D721Med (cell line): Measurements from ENCODE around the gene SEZ6L.

Experiments
- DNase-seq: peaks from one replicate; pipeline ENCODE4 v3.0.0; 2011; ENCODE audit warnings: low spot score; ENCODE audit not compliant: insufficient read length
- FAIRE-seq: peaks from 2 replicates; lab custom pipeline; 2011; peaks lifted over from hg19 to GRCh38; lab: Jason Lieb, UNC
- CTCF ChIP-seq: IDR thresholded peaks from 2 replicates; pipeline ENCODE4 v1.5.1; 2012; ENCODE audit warnings: mild to moderate bottlenecking, control low read depth; ENCODE audit not compliant: insufficient read depth; ENCODE audit errors: missing control alignments

SEZ6L gene

GRCh38 chr22:26215736-26216135 is 46.5 kb downstream of the SEZ6L start:
- no peak for DNase-seq
- FAIRE-seq = no peak
- no peak for TF ChIP-seq CTCF

- FAIRE-seq (no peak), DNase-seq (no peak)
- TF ChIP-seq CTCF = no peak
These were observed 55.9 kb downstream of the SEZ6L start for GRCh38 chr22:26225207-26225606.

GRCh38 chr22:26226538-26227297 is 57.5 kb downstream of the SEZ6L start:
- no peak for DNase-seq
- TF ChIP-seq CTCF = no peak
- FAIRE-seq = no peak

GRCh38 chr22:26229910-26230309 is 60.6 kb downstream of the SEZ6L start:
- DNase-seq = no peak
- FAIRE-seq = no peak

GRCh38 chr22:26234296-26234695 is 65.0 kb downstream of the SEZ6L start:
- no peak for TF ChIP-seq CTCF
- no peak for FAIRE-seq
- DNase-seq = no peak

More at GRCh38 chr22:26229910-26230309, 60.6 kb downstream of the SEZ6L start:
- TF ChIP-seq CTCF = no peak

- TF ChIP-seq CTCF = no peak
- DNase-seq (no peak), FAIRE-seq (no peak)
These were observed 66.7 kb downstream of the SEZ6L start for GRCh38 chr22:26235792-26236487.

- FAIRE-seq (no peak), DNase-seq (no peak)
- TF ChIP-seq CTCF = no peak
These were observed 67.7 kb downstream of the SEZ6L start for GRCh38 chr22:26236991-26237390.
